DND-41 (cell line): ENCODE measurements around the gene TTLL9.

ENCODE experiments used
- CTCF ChIP-seq: IDR thresholded peaks from 2 replicates; pipeline ENCODE4 v1.5.1; 2012; ENCODE audit warnings: borderline replicate concordance, low read length, moderate library complexity, mild to moderate bottlenecking; ENCODE audit not compliant: poor library complexity, severe bottlenecking; ENCODE audit errors: extremely low read depth
- EZH2 ChIP-seq: IDR thresholded peaks from 3 replicates; pipeline ENCODE4 v1.6.1; 2012; ENCODE audit warnings: borderline replicate concordance, low read depth, mild to moderate bottlenecking, moderate library complexity, low read length, inconsistent platforms; ENCODE audit not compliant: severe bottlenecking

GRCh38 chr20:31849306-31849930 is 21.0 kb upstream of the TTLL9 start:
- TF ChIP-seq CTCF (no peak), EZH2 (no peak)
